Uterus (tissue), 2 donors: ENCODE measurements around the gene NSD2.

ENCODE experiments used
- POLR2A ChIP-seq, 2 donors: fragments of 450-650 bp; IDR thresholded peaks; one replicate each; pipeline ENCODE4 v1.6.1; 2016; ENCODE audit warnings: antibody characterized with exemption in 2 of 2, mild to moderate bottlenecking in 1 of 2, moderate library complexity in 1 of 2
- TF ChIP-seq, protein P1 (sequence below), 4 experiments: fragments of 200-600 bp in 2 of 4; fragments of 450-650 bp in 2 of 4; sonication (generic) in 2 of 4; IDR thresholded peaks; one replicate each; pipeline ENCODE4 v1.5.1; 2016 to 2019; ENCODE audit warnings: antibody characterized with exemption in 4 of 4, mild to moderate bottlenecking in 2 of 4, moderate library complexity in 1 of 4

DNA sequence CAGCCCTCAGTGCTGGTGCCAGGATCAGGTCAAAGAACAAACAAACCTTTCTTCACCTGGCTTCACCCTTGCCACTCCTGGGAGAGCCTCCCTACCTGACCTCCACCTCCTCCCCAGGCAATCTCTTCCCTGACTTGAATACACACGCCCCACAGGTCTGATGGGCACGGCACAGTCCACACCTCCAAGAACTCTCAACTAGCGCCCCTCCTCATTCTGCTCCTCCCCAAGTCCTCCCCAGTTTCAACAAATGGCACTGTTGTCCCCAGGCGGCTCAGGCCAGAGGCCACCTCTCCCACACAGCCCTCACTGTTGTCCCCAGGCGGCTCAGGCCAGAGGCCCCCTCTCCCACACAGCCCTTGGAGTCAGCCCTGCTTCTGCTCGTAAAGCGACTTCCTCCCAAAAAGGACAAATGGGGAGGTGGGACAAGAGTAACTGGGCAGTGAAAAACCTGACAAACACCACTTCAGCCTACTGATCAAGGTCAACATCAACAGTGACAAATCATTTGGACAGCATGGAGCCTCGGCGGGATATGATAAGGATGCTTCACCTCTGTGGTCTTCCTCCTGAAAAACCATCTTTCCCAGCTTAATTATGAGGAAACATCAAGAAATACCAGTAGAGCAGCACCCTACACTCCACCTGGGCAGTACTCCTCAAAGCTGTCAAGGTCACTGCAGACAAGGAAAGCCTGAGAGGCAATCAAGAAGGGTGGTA, 18.1 kb upstream of the NSD2 start:
- TF ChIP-seq, protein P1, sequence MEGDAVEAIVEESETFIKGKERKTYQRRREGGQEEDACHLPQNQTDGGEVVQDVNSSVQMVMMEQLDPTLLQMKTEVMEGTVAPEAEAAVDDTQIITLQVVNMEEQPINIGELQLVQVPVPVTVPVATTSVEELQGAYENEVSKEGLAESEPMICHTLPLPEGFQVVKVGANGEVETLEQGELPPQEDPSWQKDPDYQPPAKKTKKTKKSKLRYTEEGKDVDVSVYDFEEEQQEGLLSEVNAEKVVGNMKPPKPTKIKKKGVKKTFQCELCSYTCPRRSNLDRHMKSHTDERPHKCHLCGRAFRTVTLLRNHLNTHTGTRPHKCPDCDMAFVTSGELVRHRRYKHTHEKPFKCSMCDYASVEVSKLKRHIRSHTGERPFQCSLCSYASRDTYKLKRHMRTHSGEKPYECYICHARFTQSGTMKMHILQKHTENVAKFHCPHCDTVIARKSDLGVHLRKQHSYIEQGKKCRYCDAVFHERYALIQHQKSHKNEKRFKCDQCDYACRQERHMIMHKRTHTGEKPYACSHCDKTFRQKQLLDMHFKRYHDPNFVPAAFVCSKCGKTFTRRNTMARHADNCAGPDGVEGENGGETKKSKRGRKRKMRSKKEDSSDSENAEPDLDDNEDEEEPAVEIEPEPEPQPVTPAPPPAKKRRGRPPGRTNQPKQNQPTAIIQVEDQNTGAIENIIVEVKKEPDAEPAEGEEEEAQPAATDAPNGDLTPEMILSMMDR (IDR thresholded peaks at IDR 0.05) = no peak
- no peak for TF ChIP-seq POLR2A (IDR thresholded peaks at IDR 0.05)
